Mesendoderm (in vitro differentiated cells): ENCODE results near the gene TSC22D2. TPM values are rescaled to one million over a fixed set of nuclear protein-coding genes. Genes with fewer than 3 reads are reported as not detected.
A peak's percentile ranks its signal among the peaks of the same experiment; 100 is the strongest.

ENCODE experiments used
- DNase-seq: peaks from one replicate; pipeline ENCODE4 v3.0.0; 2013
- H2AK5ac ChIP-seq: 2 replicates; pipeline ENCODE4 v1.6.1; 2013; ENCODE audit warnings: low read length, inconsistent platforms
- H2BK120ac ChIP-seq: 2 replicates; pipeline ENCODE4 v1.6.1; 2013; ENCODE audit warnings: low read depth, mild to moderate bottlenecking, low read length, moderate library complexity, mixed read lengths
- H2BK15ac ChIP-seq: replicated peaks from 2 replicates; pipeline ENCODE4 v1.6.1; 2013; ENCODE audit warnings: low read depth, mild to moderate bottlenecking, moderate library complexity
- H2BK5ac ChIP-seq: 2 replicates; pipeline ENCODE4 v1.6.1; 2013; ENCODE audit warnings: low read length, inconsistent platforms
- H3K18ac ChIP-seq: 2 replicates; pipeline ENCODE4 v1.6.1; 2013; ENCODE audit warnings: mild to moderate bottlenecking, low read length, mixed read lengths
- H3K23ac ChIP-seq: one replicate; pipeline ENCODE4 v1.6.1; 2013; ENCODE audit warnings: low read length
- H3K27ac ChIP-seq: 2 replicates; pipeline ENCODE4 v1.5.1; 2013; ENCODE audit warnings: low read depth, mild to moderate bottlenecking, inconsistent platforms, low read length, moderate library complexity
- H3K27me3 ChIP-seq: 2 replicates; pipeline ENCODE4 v1.6.1; 2013; ENCODE audit warnings: low read length, control low read depth, mild to moderate bottlenecking, inconsistent platforms; ENCODE audit not compliant: insufficient read depth, poor library complexity
- H3K36me3 ChIP-seq: 2 replicates; pipeline ENCODE4 v1.6.1; 2013; ENCODE audit warnings: low read length, inconsistent platforms; ENCODE audit not compliant: control insufficient read depth, insufficient read depth
- H3K4ac ChIP-seq: one replicate; pipeline ENCODE4 v1.6.1; 2013; ENCODE audit warnings: low read depth, mild to moderate bottlenecking, low read length, moderate library complexity
- H3K4me1 ChIP-seq: 2 replicates; pipeline ENCODE4 v1.6.1; 2013; ENCODE audit warnings: low read depth, low read length, inconsistent platforms; ENCODE audit not compliant: control insufficient read depth
- H3K4me2 ChIP-seq: 2 replicates; pipeline ENCODE4 v1.6.1; 2013; ENCODE audit warnings: low read length
- H3K4me3 ChIP-seq: 2 replicates; pipeline ENCODE4 v1.5.1; 2013; ENCODE audit warnings: mild to moderate bottlenecking, low read length
- H3K56ac ChIP-seq: one replicate; pipeline ENCODE4 v1.6.1; 2013; ENCODE audit warnings: low read length
- H3K79me1 ChIP-seq: 2 replicates; pipeline ENCODE4 v1.6.1; 2013; ENCODE audit warnings: low read length, inconsistent platforms
- H3K79me2 ChIP-seq: 2 replicates; pipeline ENCODE4 v1.6.1; 2013; ENCODE audit warnings: mild to moderate bottlenecking, low read length; ENCODE audit not compliant: control insufficient read depth, insufficient read depth
- H3K9ac ChIP-seq: 2 replicates; pipeline ENCODE4 v1.6.1; 2013; ENCODE audit warnings: low read length, inconsistent platforms
- H4K5ac ChIP-seq: one replicate; pipeline ENCODE4 v1.6.1; 2013; ENCODE audit warnings: low read length
- H4K8ac ChIP-seq: one replicate; pipeline ENCODE4 v1.6.1; 2013; ENCODE audit warnings: low read depth, mild to moderate bottlenecking, control low read depth, low read length, moderate library complexity
- WGBS: extraction: QIAGEN DNeasy Blood & Tissue Kit; methylation state at CpG from one replicate; pipeline ENCODE4 v1.1.7; 2013; ENCODE audit warnings: low lambda C conversion rate, missing lambda C conversion rate; ENCODE audit not compliant: insufficient coverage; ENCODE audit errors: extremely low coverage; 5-methylcytosine and 5-hydroxymethylcytosine counted together
- polyA plus RNA-seq, 2 experiments: library from polyadenylated mRNA; stranded (reverse); fragments of 200-250 nt; gene quantifications; one replicate each; pipeline ENCODE4 v1.2.3, GENCODE V29; 2013

Gene TSC22D2
- 17.9 TPM for polyA plus RNA-seq (2013, experiment 1 of 2)
- 18.6 TPM for polyA plus RNA-seq (2013, experiment 2 of 2)

- no peaks in the 10 kb centered on the region for H3K36me3 ChIP-seq
- H2BK5ac ChIP-seq: peak within 1 kb of the TSS; percentile 71
- H3K23ac ChIP-seq: peak within 1 kb of the TSS; percentile 81
- no peaks in the 10 kb centered on the region for H3K27me3 ChIP-seq
- peak; percentile 95 for DNase-seq
- H3K56ac ChIP-seq: peak within 1 kb of the TSS; percentile 88
- H3K4me3 ChIP-seq: peak within 1 kb of the TSS; percentile 80
- H3K18ac ChIP-seq: peak within 1 kb of the TSS; percentile 95
- peak within 1 kb of the TSS; percentile 97 for H3K4me2 ChIP-seq
- H4K5ac ChIP-seq: peak within 1 kb of the TSS; percentile 33
- H2AK5ac ChIP-seq: no peak within 1 kb of the TSS
- H3K79me2 ChIP-seq: peaks cover 39% of the 10 kb centered on the region
- WGBS: no CpG with 5 or more reads among the region's 102 CpGs
- H2BK15ac ChIP-seq: peak within 1 kb of the TSS; percentile 42
- peaks cover 11% of the 10 kb centered on the region for H3K79me1 ChIP-seq
- peak within 1 kb of the TSS; percentile 73 for H3K4ac ChIP-seq
- H3K27ac ChIP-seq: peak within 1 kb of the TSS; percentile 100
- H3K4me1 ChIP-seq: peaks cover 2% of the 10 kb centered on the region
- peak within 1 kb of the TSS; percentile 89 for H3K9ac ChIP-seq
- peak within 1 kb of the TSS; percentile 91 for H4K8ac ChIP-seq
- peak within 1 kb of the TSS; percentile 33 for H2BK120ac ChIP-seq
Observed at GRCh38 chr3:150408221-150409124, at the start of gene TSC22D2. Gene TSC22D2 (plus strand): TSS chr3:150408298. CDS start chr3:150409351, 1,053 bp downstream.

- Histone ChIP-seq H2BK120ac (no peak overlapping the region), H4K5ac (no peak overlapping the region), H3K27me3 (no peaks in the 10 kb centered on the region), H3K79me1 (no peaks in the 10 kb centered on the region), H3K4ac (no peak overlapping the region), H3K79me2 (no peaks in the 10 kb centered on the region), H3K4me3 (no peak overlapping the region), H3K56ac (no peak overlapping the region), H4K8ac (no peak overlapping the region), H2BK15ac (no peak overlapping the region), H3K9ac (no peak overlapping the region), H3K4me2 (no peak overlapping the region), H3K23ac (no peak overlapping the region), H3K27ac (no peak overlapping the region), H3K18ac (no peak overlapping the region), H2AK5ac (no peak overlapping the region), H2BK5ac (no peak overlapping the region), H3K4me1 (no peaks in the 10 kb centered on the region), H3K36me3 (no peaks in the 10 kb centered on the region)
- peak; percentile 86 for DNase-seq
- no CpG with 5 or more reads among the region's 2 CpGs for WGBS
Observed at GRCh38 chr3:150359381-150359780, 48.7 kb upstream of the TSC22D2 start.

GRCh38 chr3:150360966-150361365 lies 47.1 kb upstream of the TSC22D2 start:
- Histone ChIP-seq H4K8ac (no peak overlapping the region), H3K23ac (no peak overlapping the region)
- no CpG with 5 or more reads among the region's 3 CpGs for WGBS

GRCh38 chr3:150362515-150363302 lies 45.4 kb upstream of the TSC22D2 start:
- no CpG with 5 or more reads among the region's 2 CpGs for WGBS
- no peak overlapping the region for H3K56ac ChIP-seq

More at GRCh38 chr3:150360966-150361365, 47.1 kb upstream of the TSC22D2 start:
- Histone ChIP-seq H3K4me3 (no peak overlapping the region), H2BK5ac (no peak overlapping the region), H2BK120ac (no peak overlapping the region), H4K5ac (no peak overlapping the region), H3K4ac (no peak overlapping the region), H3K36me3 (no peaks in the 10 kb centered on the region), H2BK15ac (no peak overlapping the region), H3K79me1 (no peaks in the 10 kb centered on the region), H3K4me2 (no peak overlapping the region), H3K27me3 (no peaks in the 10 kb centered on the region), H3K56ac (no peak overlapping the region), H3K27ac (no peak overlapping the region), H2AK5ac (no peak overlapping the region), H3K9ac (no peak overlapping the region), H3K4me1 (no peaks in the 10 kb centered on the region), H3K18ac (no peak overlapping the region), H3K79me2 (no peaks in the 10 kb centered on the region)
- no peak for DNase-seq

GRCh38 chr3:150363420-150363819 lies 44.7 kb upstream of the TSC22D2 start:
- Histone ChIP-seq H3K4ac (no peak overlapping the region), H3K23ac (no peak overlapping the region), H2BK120ac (no peak overlapping the region), H3K27me3 (no peaks in the 10 kb centered on the region), H3K4me3 (no peak overlapping the region), H2BK5ac (no peak overlapping the region), H3K4me2 (no peak overlapping the region), H3K79me2 (no peaks in the 10 kb centered on the region), H4K5ac (no peak overlapping the region), H2AK5ac (no peak overlapping the region), H3K9ac (no peak overlapping the region), H3K36me3 (no peaks in the 10 kb centered on the region), H4K8ac (no peak overlapping the region), H3K27ac (no peak overlapping the region), H3K56ac (no peak overlapping the region), H3K18ac (no peak overlapping the region), H3K4me1 (no peaks in the 10 kb centered on the region), H3K79me1 (no peaks in the 10 kb centered on the region), H2BK15ac (no peak overlapping the region)
- WGBS: no CpG with 5 or more reads among the region's 2 CpGs
- DNase-seq: no peak

More at GRCh38 chr3:150362515-150363302, 45.4 kb upstream of the TSC22D2 start:
- Histone ChIP-seq H2AK5ac (no peak overlapping the region), H4K5ac (no peak overlapping the region), H3K4ac (no peak overlapping the region), H2BK120ac (no peak overlapping the region), H3K4me1 (no peaks in the 10 kb centered on the region), H3K36me3 (no peaks in the 10 kb centered on the region), H3K27ac (no peak overlapping the region), H3K79me2 (no peaks in the 10 kb centered on the region), H3K79me1 (no peaks in the 10 kb centered on the region), H2BK5ac (no peak overlapping the region), H3K4me2 (no peak overlapping the region), H3K18ac (no peak overlapping the region), H2BK15ac (no peak overlapping the region), H3K23ac (no peak overlapping the region), H3K4me3 (no peak overlapping the region), H4K8ac (no peak overlapping the region), H3K9ac (no peak overlapping the region), H3K27me3 (no peaks in the 10 kb centered on the region)
- DNase-seq: no peak
